Smooth muscle cell (in vitro differentiated cells): ENCODE data around the gene KDM2B. TPM values are rescaled to one million over a fixed set of nuclear protein-coding genes. Genes with fewer than 3 reads are reported as not detected.

ENCODE experiments used
- DNase-seq: peaks from one replicate; lab custom pipeline; 2025; ENCODE audit not compliant: unreplicated experiment; lab: John Stamatoyannopoulos, UW
- H2AFZ ChIP-seq: fragments of 200-600 bp; sonication (generic); 2 replicates; pipeline ENCODE4 v1.6.0; 2016; ENCODE audit warnings: antibody characterized with exemption, low read depth, mild to moderate bottlenecking
- H3F3A ChIP-seq: fragments of 200-600 bp; sonication (generic); 2 replicates; pipeline ENCODE4 v1.6.0; 2017; ENCODE audit warnings: antibody characterized with exemption, low read depth
- H3K27ac ChIP-seq: fragments of 200-600 bp; sonication (generic); 2 replicates; pipeline ENCODE4 v1.5.1; 2016; ENCODE audit warnings: low read depth, mild to moderate bottlenecking
- H3K27me3 ChIP-seq: fragments of 200-600 bp; sonication (generic); 2 replicates; pipeline ENCODE4 v1.6.1; 2016; ENCODE audit warnings: low read depth, mild to moderate bottlenecking
- H3K36me3 ChIP-seq: fragments of 200-600 bp; sonication (generic); 2 replicates; pipeline ENCODE4 v1.5.1; 2016; ENCODE audit warnings: low read depth
- H3K4me1 ChIP-seq: fragments of 200-600 bp; sonication (generic); 2 replicates; pipeline ENCODE4 v1.5.1; 2016; ENCODE audit warnings: low read depth
- H3K4me2 ChIP-seq: fragments of 200-600 bp; sonication (generic); 2 replicates; pipeline ENCODE4 v1.6.0; 2016; ENCODE audit warnings: mild to moderate bottlenecking
- H3K4me3 ChIP-seq: fragments of 200-600 bp; sonication (generic); 2 replicates; pipeline ENCODE4 v1.5.1; 2016; ENCODE audit warnings: mild to moderate bottlenecking
- H3K79me2 ChIP-seq: fragments of 200-600 bp; sonication (generic); 2 replicates; pipeline ENCODE4 v1.6.0; 2016; ENCODE audit warnings: low read depth, mild to moderate bottlenecking
- H3K9ac ChIP-seq: fragments of 200-600 bp; sonication (generic); 2 replicates; pipeline ENCODE4 v1.6.0; 2016; ENCODE audit warnings: low read depth
- H3K9me3 ChIP-seq: fragments of 200-600 bp; sonication (generic); replicated peaks from 2 replicates; pipeline ENCODE4 v1.5.1; 2016; ENCODE audit warnings: low read depth
- H4K20me1 ChIP-seq: fragments of 200-600 bp; sonication (generic); 2 replicates; pipeline ENCODE4 v1.6.0; 2016; ENCODE audit warnings: low read depth
- CTCF ChIP-seq: fragments of 200-600 bp; sonication (generic); IDR thresholded peaks from 2 replicates; pipeline ENCODE4 v1.5.1; 2017; ENCODE audit warnings: borderline replicate concordance, mild to moderate bottlenecking, antibody characterized with exemption; ENCODE audit not compliant: insufficient read depth, poor library complexity, severe bottlenecking
- WGBS: methylation state at CpG from one replicate; pipeline ENCODE4 v1.1.7; 2016; ENCODE audit warnings: low lambda C conversion rate; 5-methylcytosine and 5-hydroxymethylcytosine counted together
- polyA plus RNA-seq: library from polyadenylated mRNA; unstranded; fragments of >200 nt; fragmentation: Nextera tagmentation; extraction: Ambion mirVana; gene quantifications from 2 replicates; pipeline ENCODE4 v1.2.1, GENCODE V29; 2016
- total RNA-seq: library from RNA; depleted of rRNA; stranded (reverse); fragments of >200 nt; gene quantifications from 2 replicates; pipeline ENCODE4 v1.2.3, GENCODE V29; 2014

Gene KDM2B
- total and polyA plus RNA-seq, 2 experiments from 2014 or later: 16.3 to 34.9 TPM

- 21% methylated on average over 11 of the region's 11 CpGs for WGBS
Observed at GRCh38 chr12:121610239-121611149, 29.7 kb upstream of the KDM2B start.

GRCh38 chr12:121608301-121608700 is 27.5 kb upstream of the KDM2B start:
- no peak for DNase-seq
- WGBS: 94% methylated on average over 6 of the region's 6 CpGs
- Histone ChIP-seq H3F3A (peaks cover 10% of the 10 kb centered on the region), H3K9me3 (no peaks in the 10 kb centered on the region), H3K4me1 (peaks cover 10% of the 10 kb centered on the region), H2AFZ (no peak overlapping the region), H3K79me2 (no peaks in the 10 kb centered on the region), H3K9ac (no peak overlapping the region), H3K4me2 (no peak overlapping the region), H3K27ac (no peak overlapping the region), H4K20me1 (no peaks in the 10 kb centered on the region), H3K27me3 (no peaks in the 10 kb centered on the region), H3K36me3 (no peaks in the 10 kb centered on the region), H3K4me3 (no peak overlapping the region)
- TF ChIP-seq CTCF: no peak

More at GRCh38 chr12:121610239-121611149, 29.7 kb upstream of the KDM2B start:
- peak; percentile 6 for DNase-seq
- peak overlapping the region; percentile 57 for H3K9ac ChIP-seq
- no peaks in the 10 kb centered on the region for H3K9me3 ChIP-seq
- H3K4me3 ChIP-seq: peak overlapping the region; percentile 32
- no peaks in the 10 kb centered on the region for H3K27me3 ChIP-seq
- H3K27ac ChIP-seq: peak overlapping the region; percentile 80
- H3K79me2 ChIP-seq: no peaks in the 10 kb centered on the region
- H2AFZ ChIP-seq: peak overlapping the region; percentile 96
- H3K4me1 ChIP-seq: peaks cover 10% of the 10 kb centered on the region
- H3K4me2 ChIP-seq: peak overlapping the region; percentile 78
- TF ChIP-seq CTCF: no peak
- H4K20me1 ChIP-seq: no peaks in the 10 kb centered on the region
- H3F3A ChIP-seq: peaks cover 10% of the 10 kb centered on the region
- H3K36me3 ChIP-seq: no peaks in the 10 kb centered on the region

- Histone ChIP-seq H3K9me3 (no peaks in the 10 kb centered on the region), H3K36me3 (no peaks in the 10 kb centered on the region), H3K79me2 (no peaks in the 10 kb centered on the region), H3K4me1 (no peaks in the 10 kb centered on the region), H3K9ac (no peak overlapping the region), H3K4me3 (no peak overlapping the region), H4K20me1 (no peaks in the 10 kb centered on the region), H3K27me3 (no peaks in the 10 kb centered on the region), H3K4me2 (no peak overlapping the region), H3F3A (no peaks in the 10 kb centered on the region), H2AFZ (no peak overlapping the region), H3K27ac (no peak overlapping the region)
- no peak for TF ChIP-seq CTCF
- DNase-seq: no peak
- 96% methylated on average over 6 of the region's 6 CpGs for WGBS
Observed at GRCh38 chr12:121603581-121603980, 22.8 kb upstream of the KDM2B start.
